OCI-LY3 (cell line): ENCODE results near the gene NTN4.

Source experiments
- CTCF ChIP-seq: fragments of 200-600, 300-600 bp; sonication (generic); IDR thresholded peaks from 2 replicates; pipeline ENCODE4 v1.5.1; 2014; ENCODE audit warnings: antibody characterized with exemption, low read length, low read depth
- EZH2phosphoT487 ChIP-seq: fragments of 200-600 bp; shearing (Covaris generic); IDR thresholded peaks from 2 replicates; pipeline ENCODE4 v1.6.1; 2018; ENCODE audit warnings: antibody characterized with exemption, mixed run types, low read depth

GRCh38 chr12:95687937-95688336 is 102.6 kb downstream of the NTN4 start:
- TF ChIP-seq CTCF, result no peak
- no peak for TF ChIP-seq EZH2phosphoT487
